Stomach (tissue), 4 donors: ENCODE results near the gene PCDHB7.
"Not testable (repeated sequence)": the region's sequence is repeated elsewhere in the genome, so short reads cannot be mapped to it uniquely, and the experiment has no call there.

ENCODE experiments used
- CTCF ChIP-seq, 7 experiments: fragments of 450-650 bp in 4 of 7; fragments of 200-600 bp in 3 of 7; sonication (generic) in 3 of 7; IDR thresholded peaks; one replicate each; pipeline ENCODE4 v1.5.1; 2016 to 2019; ENCODE audit warnings: antibody characterized with exemption in 7 of 7, control low read depth in 2 of 7, mild to moderate bottlenecking in 1 of 7
- POLR2A ChIP-seq, 4 donors: fragments of 450-650 bp; IDR thresholded peaks; one replicate each; pipeline ENCODE4 v1.6.1; 2016; ENCODE audit warnings: antibody characterized with exemption in 4 of 4, control low read depth in 2 of 4, mild to moderate bottlenecking in 1 of 4, moderate library complexity in 1 of 4
- POLR2AphosphoS5 ChIP-seq, 3 donors: sonication (generic); formaldehyde crosslinking; IDR thresholded peaks; one replicate each; pipeline ENCODE4 v1.6.1; 2016; ENCODE audit warnings: antibody characterized with exemption in 3 of 3

DNA sequence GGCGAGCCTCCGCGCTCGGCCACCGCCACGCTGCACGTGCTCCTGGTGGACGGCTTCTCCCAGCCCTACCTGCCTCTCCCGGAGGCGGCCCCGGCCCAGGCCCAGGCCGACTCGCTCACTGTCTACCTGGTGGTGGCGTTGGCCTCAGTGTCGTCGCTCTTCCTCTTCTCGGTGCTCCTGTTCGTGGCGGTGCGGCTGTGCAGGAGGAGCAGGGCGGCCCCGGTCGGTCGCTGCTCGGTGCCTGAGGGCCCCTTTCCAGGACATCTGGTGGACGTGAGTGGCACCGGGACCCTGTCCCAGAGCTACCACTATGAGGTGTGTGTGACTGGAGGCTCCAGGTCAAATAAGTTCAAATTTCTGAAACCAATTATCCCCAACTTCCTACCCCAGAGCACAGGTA lies 38.4 kb downstream of the PCDHB7 start:
- not testable (repeated sequence) for TF ChIP-seq CTCF, POLR2A, POLR2AphosphoS5 (IDR thresholded peaks at IDR 0.05)
